GM18508 (cell line): ENCODE data around the gene MPDZ.

Experiments
- ATAC-seq: cut with Tn5 transposase; IDR thresholded peaks from one replicate; pipeline ENCODE4 v1.9.1; 2021; ENCODE audit warnings: moderate number of reproducible peaks; ENCODE audit not compliant: insufficient read depth, unreplicated experiment

Gene MPDZ

GRCh38 chr9:13089666-13090065, 189.8 kb downstream of the MPDZ start:
- no peak for ATAC-seq

GRCh38 chr9:13088720-13089427, 190.6 kb downstream of the MPDZ start:
- ATAC-seq = no peak

- ATAC-seq = no peak
Observed at GRCh38 chr9:13083963-13084528, 195.4 kb downstream of the MPDZ start.

- ATAC-seq = no peak
Observed at GRCh38 chr9:13083366-13083765, 196.1 kb downstream of the MPDZ start.

GRCh38 chr9:13082796-13083195, 196.7 kb downstream of the MPDZ start:
- no peak for ATAC-seq

- ATAC-seq = no peak
Observed at GRCh38 chr9:13078164-13078563, 201.3 kb downstream of the MPDZ start.

GRCh38 chr9:13076616-13077015, 202.9 kb downstream of the MPDZ start:
- no peak for ATAC-seq

GRCh38 chr9:13071921-13072320, 207.6 kb downstream of the MPDZ start:
- ATAC-seq = no peak

- no peak for ATAC-seq
Observed at GRCh38 chr9:13070612-13071595, 208.6 kb downstream of the MPDZ start.

GRCh38 chr9:13069498-13069897, 210.0 kb downstream of the MPDZ start:
- ATAC-seq = no peak

- no peak for ATAC-seq
Observed at GRCh38 chr9:13064676-13065075, 214.8 kb downstream of the MPDZ start.

GRCh38 chr9:13063880-13064459, 215.5 kb downstream of the MPDZ start:
- no peak for ATAC-seq

- ATAC-seq = no peak
Observed at GRCh38 chr9:13061390-13061789, 218.1 kb downstream of the MPDZ start.
